PC-9 (cell line): ENCODE data around the gene SOD2. TPM values are rescaled to one million over a fixed set of nuclear protein-coding genes. Genes with fewer than 3 reads are reported as not detected.

Source experiments
- BruUV-seq: library from RNA; stranded (reverse); fragments of 400-500 nt; replicated peaks from 2 replicates; lab custom pipeline; 2021; lab: Mats Ljungman, UMichigan
- CTCF ChIA-PET: fragments of 300-600 bp; sonication (Branson Sonifier 250); formaldehyde crosslinking; loops from one replicate; lab custom pipeline; 2022; ENCODE audit warnings: antibody characterized with exemption; lab: Charles Lee
- POLR2A ChIA-PET: fragments of 300-600 bp; sonication (Branson Sonifier 250); formaldehyde crosslinking; loops from one replicate; lab custom pipeline; 2022; ENCODE audit warnings: antibody characterized with exemption; ENCODE audit not compliant: unreplicated experiment; lab: Charles Lee
- DNase-seq, 2 experiments: peaks; one replicate each; pipeline versions ENCODE4 v3.0.0 to v3.0.0-alpha.2; 2015 to 2022; ENCODE audit warnings: mixed read lengths in 1 of 2
- H2AFZ ChIP-seq: fragments of 200-600 bp; sonication (generic); 2 replicates; pipeline ENCODE4 v1.8.1; 2017; ENCODE audit warnings: antibody characterized with exemption
- H3F3A ChIP-seq: fragments of 200-600 bp; sonication (generic); 2 replicates; pipeline ENCODE4 v1.8.1; 2017; ENCODE audit warnings: antibody characterized with exemption, mild to moderate bottlenecking, low read depth; ENCODE audit not compliant: insufficient read depth
- H3K27ac ChIP-seq: fragments of 200-600 bp; sonication (generic); 2 replicates; pipeline ENCODE4 v1.6.1; 2016; ENCODE audit warnings: mixed run types
- H3K27me3 ChIP-seq: fragments of 200-600 bp; sonication (generic); 2 replicates; pipeline ENCODE4 v1.6.1; 2016; ENCODE audit warnings: low read depth, mixed run types; ENCODE audit not compliant: insufficient read depth
- H3K36me3 ChIP-seq: fragments of 200-600 bp; sonication (generic); 2 replicates; pipeline ENCODE4 v1.6.1; 2016; ENCODE audit warnings: low read depth, mixed run types
- H3K4me1 ChIP-seq: fragments of 200-600 bp; sonication (generic); replicated peaks from 2 replicates; pipeline ENCODE4 v1.6.1; 2016; ENCODE audit warnings: mixed run types; ENCODE audit not compliant: insufficient read depth
- H3K4me2 ChIP-seq: fragments of 200-600 bp; sonication (generic); 2 replicates; pipeline ENCODE4 v1.6.1; 2017; ENCODE audit warnings: mixed run types
- H3K4me3 ChIP-seq: fragments of 200-600 bp; sonication (generic); 2 replicates; pipeline ENCODE4 v1.6.1; 2016; ENCODE audit warnings: mixed run types
- H3K79me2 ChIP-seq: fragments of 200-600 bp; sonication (generic); 2 replicates; pipeline ENCODE4 v1.6.1; 2017; ENCODE audit warnings: low read depth, mixed run types
- H3K9me2 ChIP-seq: fragments of 200-600 bp; sonication (generic); 2 replicates; pipeline ENCODE4 v1.8.1; 2017; ENCODE audit warnings: mild to moderate bottlenecking; ENCODE audit not compliant: insufficient read depth
- H3K9me3 ChIP-seq: fragments of 200-600 bp; sonication (generic); 2 replicates; pipeline ENCODE4 v1.8.1; 2016; ENCODE audit warnings: low read depth; ENCODE audit not compliant: insufficient read depth
- H4K20me1 ChIP-seq: fragments of 200-600 bp; sonication (generic); 2 replicates; pipeline ENCODE4 v1.8.1; 2017; ENCODE audit not compliant: insufficient read depth
- CTCF ChIP-seq: fragments of 200-600 bp; sonication (generic); conservative IDR thresholded peaks from 2 replicates; pipeline ENCODE4 v1.6.1; 2017; ENCODE audit warnings: mixed run types, antibody characterized with exemption, mild to moderate bottlenecking, moderate library complexity
- EZH2 ChIP-seq: fragments of 200-600 bp; sonication (generic); IDR thresholded peaks from 2 replicates; pipeline ENCODE4 v1.8.0; 2017; ENCODE audit warnings: antibody characterized with exemption, low read depth
- intact Hi-C: fragments of 100-400 bp; cut with micrococcal nuclease; formaldehyde crosslinking; loops from one replicate; pipeline ENCODE4 v1.10.0; 2022; ENCODE audit not compliant: unreplicated experiment
- total RNA-seq: library from RNA; stranded (reverse); gene quantifications from 2 replicates; pipeline ENCODE4 v1.2.3, GENCODE V29; 2021

Gene SOD2
- total RNA-seq, 1 experiment from 2014 or later = 63.3 TPM

GRCh38 chr6:159655409-159655988 lies 37.5 kb downstream of the SOD2 start:
- DNase-seq = no peak

GRCh38 chr6:159654483-159655098 lies 38.5 kb downstream of the SOD2 start:
- H3K36me3 ChIP-seq = no peaks in the 10 kb centered on the region
- H3K4me2 ChIP-seq = no peak overlapping the region
- no peak overlapping the region for H3K27ac ChIP-seq
- H2AFZ ChIP-seq = no peak overlapping the region
- no peaks in the 10 kb centered on the region for H3K9me2 ChIP-seq
- H3K79me2 ChIP-seq = no peaks in the 10 kb centered on the region
- H3K4me3 ChIP-seq = no peak overlapping the region
- CTCF ChIA-PET = interaction anchor here (0.6 to 0.7 kb wide), 2 partner anchors 20 to 612 kb away, joined by 3 to 4 read pairs; no protein-coding TSS in a partner anchor
- peak in 1 of 2 experiments; percentile 39 for DNase-seq
- POLR2A ChIA-PET = interaction anchor here (0.5 kb wide), 1 partner anchor 1434 kb away, joined by 3 read pairs; no protein-coding TSS in a partner anchor
- peak; percentile 85 for TF ChIP-seq CTCF
- no peak for TF ChIP-seq EZH2
- H3K9me3 ChIP-seq = no peaks in the 10 kb centered on the region
- H3K4me1 ChIP-seq = no peaks in the 10 kb centered on the region
- BruUV-seq = no TSS peak
- no peaks in the 10 kb centered on the region for H4K20me1 ChIP-seq
- intact Hi-C loops = loop anchor here (5.0 kb wide), 1 partner anchor 482 kb away; no protein-coding TSS in a partner anchor
- no peaks in the 10 kb centered on the region for H3K27me3 ChIP-seq
- H3F3A ChIP-seq = no peaks in the 10 kb centered on the region

More at GRCh38 chr6:159655409-159655988, 37.5 kb downstream of the SOD2 start:
- Histone ChIP-seq H3K4me3 (no peak overlapping the region), H3K4me2 (no peak overlapping the region; the same call in 1 of the 2 replicates), H3K36me3 (no peaks in the 10 kb centered on the region), H3K4me1 (no peaks in the 10 kb centered on the region), H4K20me1 (no peaks in the 10 kb centered on the region), H3K9me3 (no peaks in the 10 kb centered on the region), H2AFZ (no peak overlapping the region), H3K27me3 (no peaks in the 10 kb centered on the region), H3K27ac (no peak overlapping the region), H3K79me2 (no peaks in the 10 kb centered on the region), H3K9me2 (no peaks in the 10 kb centered on the region), H3F3A (no peaks in the 10 kb centered on the region)
- CTCF ChIA-PET = no interaction called here
- intact Hi-C loops = no loop called here
- POLR2A ChIA-PET = interaction anchor here (0.5 kb wide), 1 partner anchor 1435 kb away, joined by 3 read pairs; no protein-coding TSS in a partner anchor
- no TSS peak for BruUV-seq
- no peak for TF ChIP-seq EZH2
- TF ChIP-seq CTCF = no peak

GRCh38 chr6:159650314-159650713 lies 42.7 kb downstream of the SOD2 start:
- intact Hi-C loops = loop anchor here (5.0 kb wide), 1 partner anchor 478 kb away; no protein-coding TSS in a partner anchor
- H3K27ac ChIP-seq = no peak overlapping the region
- no peaks in the 10 kb centered on the region for H3F3A ChIP-seq
- ChIA-PET CTCF (no interaction called here), POLR2A (no interaction called here)
- no peak overlapping the region for H3K4me3 ChIP-seq
- H3K4me2 ChIP-seq = no peak overlapping the region
- DNase-seq = no peak
- no peaks in the 10 kb centered on the region for H3K36me3 ChIP-seq
- no peaks in the 10 kb centered on the region for H3K27me3 ChIP-seq
- TF ChIP-seq CTCF (no peak), EZH2 (no peak)
- H4K20me1 ChIP-seq = no peaks in the 10 kb centered on the region
- H2AFZ ChIP-seq = no peak overlapping the region
- no peaks in the 10 kb centered on the region for H3K4me1 ChIP-seq
- no peaks in the 10 kb centered on the region for H3K9me2 ChIP-seq
- H3K9me3 ChIP-seq = no peaks in the 10 kb centered on the region
- BruUV-seq = no TSS peak
- H3K79me2 ChIP-seq = no peaks in the 10 kb centered on the region
